OCI-LY7 (cell line): ENCODE results near the gene IQCK. TPM values are rescaled to one million over a fixed set of nuclear protein-coding genes. Genes with fewer than 3 reads are reported as not detected.

Source experiments
- BruUV-seq: library from RNA; stranded (reverse); fragments of 400-500 nt; replicated peaks from 2 replicates; lab custom pipeline; 2021; lab: Mats Ljungman, UMichigan
- CTCF ChIA-PET: fragments of 300-600 bp; sonication (Branson Sonifier 250); formaldehyde crosslinking; loops from one replicate; lab custom pipeline; 2022; ENCODE audit warnings: antibody characterized with exemption; ENCODE audit not compliant: unreplicated experiment; lab: Charles Lee
- POLR2A ChIA-PET: fragments of 300-600 bp; sonication (Branson Sonifier 250); formaldehyde crosslinking; loops from one replicate; lab custom pipeline; 2022; ENCODE audit warnings: antibody characterized with exemption; lab: Charles Lee
- DNase-seq: peaks from one replicate; pipeline ENCODE4 v3.0.0-alpha.2; 2015; ENCODE audit warnings: low spot score
- H2AFZ ChIP-seq: fragments of 200-600 bp; sonication (generic), shearing (Covaris generic); 2 replicates; pipeline ENCODE4 v1.6.1; 2014; ENCODE audit warnings: mild to moderate bottlenecking, antibody characterized with exemption, low read length, moderate library complexity
- H3K27ac ChIP-seq: fragments of 200-600 bp; sonication (generic); 2 replicates; pipeline ENCODE4 v1.5.1; 2014; ENCODE audit warnings: mixed run types, low read depth, mild to moderate bottlenecking, moderate library complexity, low read length, inconsistent platforms; ENCODE audit not compliant: poor library complexity, severe bottlenecking
- H3K36me3 ChIP-seq: fragments of 200-600 bp; sonication (generic); 2 replicates; pipeline ENCODE4 v1.6.1; 2014; ENCODE audit warnings: mild to moderate bottlenecking, antibody characterized with exemption, low read length, moderate library complexity, mixed read lengths; ENCODE audit not compliant: insufficient read depth
- H3K4me1 ChIP-seq: fragments of 200-600 bp; sonication (generic); 2 replicates; pipeline ENCODE4 v1.5.1; 2014; ENCODE audit warnings: mild to moderate bottlenecking, low read length; ENCODE audit not compliant: insufficient read depth, poor library complexity, severe bottlenecking
- H3K4me2 ChIP-seq: fragments of 200-600 bp; sonication (generic); 2 replicates; pipeline ENCODE4 v1.6.1; 2014; ENCODE audit warnings: mild to moderate bottlenecking, low read length
- H3K4me3 ChIP-seq: fragments of 200-600 bp; sonication (generic); 2 replicates; pipeline ENCODE4 v1.5.1; 2014; ENCODE audit warnings: mild to moderate bottlenecking, low read depth, low read length; ENCODE audit not compliant: poor library complexity, severe bottlenecking
- H3K79me2 ChIP-seq: fragments of 200-600 bp; sonication (generic); 2 replicates; pipeline ENCODE4 v1.6.1; 2016; ENCODE audit warnings: low read depth, mild to moderate bottlenecking, low read length, moderate library complexity, mixed read lengths; ENCODE audit not compliant: insufficient read depth
- H3K9me2 ChIP-seq: fragments of 200-600 bp; sonication (generic); 2 replicates; pipeline ENCODE4 v1.6.1; 2016; ENCODE audit warnings: mild to moderate bottlenecking, low read length, mixed read lengths; ENCODE audit not compliant: insufficient read depth
- H3K9me3 ChIP-seq: fragments of 200-600 bp; sonication (generic); 2 replicates; pipeline ENCODE4 v1.6.1; 2014; ENCODE audit warnings: mild to moderate bottlenecking, mixed run types, low read length, mixed read lengths
- H4K20me1 ChIP-seq: fragments of 200-600 bp; sonication (generic); 2 replicates; pipeline ENCODE4 v1.6.1; 2014; ENCODE audit warnings: mild to moderate bottlenecking, antibody characterized with exemption, low read length, moderate library complexity, mixed read lengths; ENCODE audit not compliant: insufficient read depth
- EZH2phosphoT487 ChIP-seq: fragments of 200-600 bp; sonication (generic); IDR thresholded peaks from 2 replicates; pipeline ENCODE4 v1.6.1; 2018; ENCODE audit warnings: low read depth, borderline replicate concordance, mild to moderate bottlenecking, mixed run types, antibody characterized with exemption, low read length, moderate library complexity, mixed read lengths
- intact Hi-C: fragments of 100-400 bp; cut with micrococcal nuclease; formaldehyde crosslinking; loops from one replicate; pipeline ENCODE4 v1.10.0; 2022; ENCODE audit not compliant: unreplicated experiment
- total RNA-seq, 2 experiments: library from RNA; depleted of rRNA in 1 of 2; stranded (reverse); fragments of >200 nt in 1 of 2; shearing (Covaris generic) in 1 of 2; gene quantifications; 2 replicates each; pipeline ENCODE4 v1.2.3, GENCODE V29; 2014 to 2022
- TF ChIP-seq, protein P1 (sequence below): fragments of 200-600 bp; sonication (generic); conservative IDR thresholded peaks from 2 replicates; pipeline ENCODE4 v1.5.1; 2014; ENCODE audit warnings: mild to moderate bottlenecking, antibody characterized with exemption, low read length, moderate library complexity, mixed read lengths

Gene IQCK
- total RNA-seq, 2 experiments from 2014 or later, result 2.2 to 4.3 TPM

DNA sequence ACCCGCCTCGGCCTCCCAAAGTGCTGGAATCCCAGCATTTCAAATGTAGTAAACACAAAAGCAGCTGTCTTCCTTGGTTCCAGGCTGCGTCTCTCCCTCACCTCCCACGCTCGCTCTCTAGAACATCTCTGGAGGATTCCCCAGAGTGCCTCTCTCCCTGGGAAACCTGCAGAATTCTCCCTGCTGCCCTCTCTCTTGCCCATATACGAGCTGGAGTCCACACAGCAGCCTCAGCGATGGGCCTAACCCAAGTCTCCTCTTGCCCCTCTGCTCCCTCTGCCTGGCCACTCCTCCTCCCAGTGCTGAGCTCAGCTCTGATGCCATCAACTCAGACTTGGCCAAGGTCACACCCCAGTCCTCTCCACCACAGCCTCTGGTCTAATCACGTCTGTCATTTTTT, 156.0 kb downstream of the IQCK start:
- Histone ChIP-seq H3K4me3 (no peak overlapping the region), H3K4me2 (no peak overlapping the region), H3K79me2 (no peaks in the 10 kb centered on the region), H3K9me3 (no peaks in the 10 kb centered on the region), H3K4me1 (no peaks in the 10 kb centered on the region), H3K9me2 (no peaks in the 10 kb centered on the region), H3K27ac (no peak overlapping the region), H3K36me3 (no peaks in the 10 kb centered on the region), H4K20me1 (no peaks in the 10 kb centered on the region), H2AFZ (no peak overlapping the region)
- DNase-seq, result no peak
- POLR2A ChIA-PET, result no interaction called here
- intact Hi-C loops, result no loop called here
- no TSS peak for BruUV-seq
- TF ChIP-seq EZH2phosphoT487, result no peak
- TF ChIP-seq, protein P1, sequence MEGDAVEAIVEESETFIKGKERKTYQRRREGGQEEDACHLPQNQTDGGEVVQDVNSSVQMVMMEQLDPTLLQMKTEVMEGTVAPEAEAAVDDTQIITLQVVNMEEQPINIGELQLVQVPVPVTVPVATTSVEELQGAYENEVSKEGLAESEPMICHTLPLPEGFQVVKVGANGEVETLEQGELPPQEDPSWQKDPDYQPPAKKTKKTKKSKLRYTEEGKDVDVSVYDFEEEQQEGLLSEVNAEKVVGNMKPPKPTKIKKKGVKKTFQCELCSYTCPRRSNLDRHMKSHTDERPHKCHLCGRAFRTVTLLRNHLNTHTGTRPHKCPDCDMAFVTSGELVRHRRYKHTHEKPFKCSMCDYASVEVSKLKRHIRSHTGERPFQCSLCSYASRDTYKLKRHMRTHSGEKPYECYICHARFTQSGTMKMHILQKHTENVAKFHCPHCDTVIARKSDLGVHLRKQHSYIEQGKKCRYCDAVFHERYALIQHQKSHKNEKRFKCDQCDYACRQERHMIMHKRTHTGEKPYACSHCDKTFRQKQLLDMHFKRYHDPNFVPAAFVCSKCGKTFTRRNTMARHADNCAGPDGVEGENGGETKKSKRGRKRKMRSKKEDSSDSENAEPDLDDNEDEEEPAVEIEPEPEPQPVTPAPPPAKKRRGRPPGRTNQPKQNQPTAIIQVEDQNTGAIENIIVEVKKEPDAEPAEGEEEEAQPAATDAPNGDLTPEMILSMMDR, result no peak
- CTCF ChIA-PET, result no interaction called here

DNA sequence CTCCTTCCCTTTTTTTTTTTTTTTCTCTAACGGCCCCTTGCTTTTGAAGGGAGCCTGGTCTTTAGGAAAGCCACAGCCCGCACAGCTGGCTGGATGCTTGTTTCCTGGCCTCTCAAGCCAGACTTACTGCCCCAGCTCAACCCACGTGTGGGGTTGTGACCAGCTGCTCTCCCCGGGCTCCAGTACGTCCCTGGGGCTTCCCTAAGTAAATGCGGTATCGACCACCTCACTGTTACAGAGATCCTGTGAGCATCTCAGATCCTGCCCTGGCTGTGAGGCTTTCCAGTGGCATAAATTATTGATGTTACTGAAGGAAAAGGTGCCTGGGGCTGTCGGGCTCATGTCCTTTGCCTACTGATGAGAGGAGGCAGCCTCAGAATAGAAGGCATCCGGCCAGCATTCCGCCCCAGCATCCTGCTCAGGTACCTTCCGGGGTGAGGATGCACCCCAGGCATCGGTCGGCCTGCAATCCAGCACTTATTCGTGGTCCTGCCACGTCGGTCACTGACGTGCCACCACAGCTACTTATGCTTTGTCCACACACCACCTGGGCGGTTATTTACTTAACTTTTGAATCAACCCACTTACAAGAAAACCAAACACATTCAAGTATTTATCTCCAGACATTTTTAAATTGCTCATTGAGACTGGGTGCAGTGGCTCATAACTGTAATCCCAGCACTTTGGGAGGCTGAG, 156.9 kb downstream of the IQCK start:
- Histone ChIP-seq H3K4me1 (no peaks in the 10 kb centered on the region), H3K27ac (no peak overlapping the region), H3K4me3 (no peak overlapping the region), H4K20me1 (no peaks in the 10 kb centered on the region), H3K36me3 (no peaks in the 10 kb centered on the region), H3K9me3 (no peaks in the 10 kb centered on the region), H3K9me2 (no peaks in the 10 kb centered on the region), H2AFZ (no peak overlapping the region), H3K4me2 (no peak overlapping the region), H3K79me2 (no peaks in the 10 kb centered on the region)
- ChIA-PET POLR2A (interaction anchor here (0.6 kb wide), 1 partner anchor 318 kb away, joined by 6 read pairs; no protein-coding TSS in a partner anchor), CTCF (no interaction called here)
- TF ChIP-seq, protein P1, result no peak
- no peak for TF ChIP-seq EZH2phosphoT487
- no peak for DNase-seq
- intact Hi-C loops, result no loop called here
- no TSS peak for BruUV-seq

DNA sequence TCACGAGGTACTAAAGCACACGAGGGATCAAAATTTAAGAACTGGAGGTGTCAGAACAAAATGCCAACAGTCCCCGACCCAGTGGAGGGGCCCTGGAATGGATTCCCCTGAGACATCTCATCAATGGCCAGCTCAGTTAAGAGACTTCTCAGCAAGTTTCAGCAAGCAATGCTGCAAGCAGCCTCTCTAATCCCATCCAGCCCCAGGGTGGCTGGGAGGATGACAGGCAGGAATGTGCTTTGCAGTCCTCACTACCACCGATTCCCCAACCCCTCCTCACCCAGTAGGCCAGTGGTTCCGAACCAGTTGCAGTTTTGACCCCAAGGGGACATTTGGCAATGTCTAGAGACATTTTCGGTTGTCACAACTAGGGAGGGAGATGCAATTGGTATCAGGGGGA, 157.8 kb downstream of the IQCK start:
- Histone ChIP-seq H2AFZ (no peak overlapping the region), H3K79me2 (no peaks in the 10 kb centered on the region), H3K27ac (no peak overlapping the region), H3K9me2 (no peaks in the 10 kb centered on the region), H3K4me2 (no peak overlapping the region), H3K4me3 (no peak overlapping the region), H3K9me3 (no peaks in the 10 kb centered on the region), H3K4me1 (no peaks in the 10 kb centered on the region), H3K36me3 (no peaks in the 10 kb centered on the region), H4K20me1 (no peaks in the 10 kb centered on the region)
- ChIA-PET POLR2A (no interaction called here), CTCF (no interaction called here)
- no peak for DNase-seq
- intact Hi-C loops, result no loop called here
- TF ChIP-seq, protein P1, result no peak
- TF ChIP-seq EZH2phosphoT487, result no peak
- BruUV-seq, result no TSS peak
